GM18517 (cell line): ENCODE measurements around the gene CAPN5.
A peak's percentile ranks its signal among the peaks of the same experiment; 100 is the strongest.
"Not testable (repeated sequence)": the region's sequence is repeated elsewhere in the genome, so short reads cannot be mapped to it uniquely, and the experiment has no call there.

Experiments
- ATAC-seq: cut with Tn5 transposase; IDR thresholded peaks from one replicate; pipeline ENCODE4 v1.9.1; 2021; ENCODE audit warnings: mild to moderate bottlenecking, moderate library complexity; ENCODE audit not compliant: unreplicated experiment

CAPN5 gene

DNA sequence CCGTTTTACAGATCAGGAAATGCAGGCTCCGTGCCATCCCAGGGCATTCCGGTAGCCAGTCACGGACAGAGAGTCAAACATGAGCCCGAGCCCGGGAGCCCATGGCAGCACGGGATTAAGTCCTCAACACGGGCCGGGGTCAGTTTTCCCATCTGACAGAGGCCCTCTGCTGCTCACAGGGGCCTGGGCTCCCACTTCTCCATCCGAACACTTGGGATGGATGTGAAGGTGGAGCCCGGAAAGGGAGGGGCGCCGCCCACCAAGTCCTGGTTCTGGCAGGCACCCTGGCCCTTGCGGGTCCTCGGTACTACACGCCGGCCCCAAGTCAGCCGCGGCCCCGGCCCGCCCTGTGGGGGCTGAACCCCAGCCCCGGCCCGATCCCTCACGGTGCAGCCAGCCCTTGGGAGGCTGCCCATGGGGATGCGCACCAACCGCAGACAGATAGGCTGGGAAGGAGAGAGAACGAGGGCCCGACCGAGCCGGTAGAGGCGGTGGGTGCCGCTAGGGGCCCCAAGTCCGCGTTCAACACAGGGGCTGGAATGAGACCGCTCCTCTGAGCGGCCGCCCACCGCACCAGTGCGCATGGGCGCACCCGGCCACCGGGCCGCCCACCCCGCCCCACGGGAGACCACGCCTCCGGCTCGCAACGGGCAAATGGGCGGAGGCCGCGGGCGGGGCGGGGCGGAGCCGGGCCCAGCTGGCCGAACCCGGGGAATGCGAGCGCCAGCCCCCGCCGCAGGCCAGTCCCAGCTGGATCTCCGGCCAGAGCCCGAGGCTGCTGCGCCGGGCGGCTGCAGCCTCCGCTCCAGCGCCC, at the start of gene CAPN5:
TSS of gene CAPN5 (plus strand) at position 743 of the 814 bp plus-strand sequence. CDS start 17,916 bp downstream, outside the sequence.
- ATAC-seq: peak; percentile 83

- ATAC-seq: not testable (repeated sequence)
These were observed 48.3 kb upstream of the CAPN5 start for GRCh38 chr11:77018396-77018924.

DNA sequence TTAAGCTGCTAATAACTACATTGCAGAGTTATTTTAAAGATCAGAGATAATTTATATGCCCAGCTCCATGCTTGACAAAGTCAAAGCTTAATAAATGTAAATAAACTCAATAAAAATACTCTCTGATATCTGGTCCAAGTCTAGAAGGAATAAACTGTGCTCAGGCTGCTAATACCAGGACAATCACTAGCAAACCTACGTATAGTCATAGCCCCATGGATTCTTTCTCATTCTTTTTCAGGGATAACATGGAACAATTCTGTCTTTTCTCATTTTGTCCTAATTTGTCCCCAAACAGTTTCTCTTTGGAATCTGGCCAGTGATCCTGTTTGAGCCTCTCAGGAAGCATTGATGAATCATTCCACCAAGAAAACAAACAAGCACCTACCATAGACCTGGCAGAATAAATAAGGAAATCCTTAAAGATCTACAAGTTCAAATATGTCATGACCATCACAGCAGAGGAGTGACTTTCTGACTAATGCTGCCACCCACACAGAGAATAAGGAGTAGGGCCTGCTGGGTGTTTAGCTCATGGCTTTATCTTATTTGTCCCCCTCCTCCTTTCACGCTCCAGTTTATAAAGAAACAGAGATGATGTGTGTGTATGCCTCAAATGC, 46.7 kb upstream of the CAPN5 start:
- no peak for ATAC-seq

GRCh38 chr11:77020734-77021133, 46.0 kb upstream of the CAPN5 start:
- no peak for ATAC-seq

- ATAC-seq: no peak
These were observed 42.0 kb upstream of the CAPN5 start for GRCh38 chr11:77024745-77025144.

GRCh38 chr11:77026221-77026620, 40.5 kb upstream of the CAPN5 start:
- ATAC-seq: no peak

DNA sequence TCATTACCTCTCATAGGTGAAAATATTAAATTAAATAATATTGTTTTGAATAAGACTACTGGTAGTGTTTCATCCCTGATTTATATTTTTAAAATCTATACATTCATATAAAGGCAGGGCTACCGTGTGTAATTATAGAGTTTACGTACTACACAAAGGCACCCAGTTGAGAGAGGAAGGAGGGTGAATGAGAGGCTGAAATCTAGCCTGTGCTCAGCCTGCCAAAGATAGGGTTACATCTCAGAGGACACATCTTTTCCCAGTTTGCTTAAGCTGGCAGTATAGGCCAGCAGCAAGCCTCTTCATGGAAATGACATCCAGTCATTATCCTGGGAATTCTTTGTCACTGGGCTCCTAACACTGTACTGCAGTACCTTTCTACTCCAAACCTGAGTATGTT, 40.0 kb upstream of the CAPN5 start:
- no peak for ATAC-seq

DNA sequence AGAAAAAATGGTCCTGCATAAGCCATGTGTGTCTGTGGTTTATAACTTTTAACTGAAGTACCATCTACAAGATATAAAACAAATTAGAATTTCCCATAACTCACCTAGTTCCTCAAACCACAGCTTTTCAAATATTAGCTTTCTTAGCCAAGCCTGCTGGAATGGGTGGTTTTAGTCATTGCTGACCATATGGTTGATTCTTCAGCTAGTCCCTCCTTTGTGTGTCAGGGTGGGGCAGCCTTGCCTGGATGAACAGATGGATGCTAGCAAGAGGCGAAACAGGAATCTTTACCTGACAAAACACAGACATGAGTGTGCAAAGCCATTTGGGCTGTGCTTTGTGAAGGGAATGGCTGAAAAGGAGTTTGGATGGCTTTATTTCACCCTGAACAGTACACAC, 39.5 kb upstream of the CAPN5 start:
- ATAC-seq: no peak

DNA sequence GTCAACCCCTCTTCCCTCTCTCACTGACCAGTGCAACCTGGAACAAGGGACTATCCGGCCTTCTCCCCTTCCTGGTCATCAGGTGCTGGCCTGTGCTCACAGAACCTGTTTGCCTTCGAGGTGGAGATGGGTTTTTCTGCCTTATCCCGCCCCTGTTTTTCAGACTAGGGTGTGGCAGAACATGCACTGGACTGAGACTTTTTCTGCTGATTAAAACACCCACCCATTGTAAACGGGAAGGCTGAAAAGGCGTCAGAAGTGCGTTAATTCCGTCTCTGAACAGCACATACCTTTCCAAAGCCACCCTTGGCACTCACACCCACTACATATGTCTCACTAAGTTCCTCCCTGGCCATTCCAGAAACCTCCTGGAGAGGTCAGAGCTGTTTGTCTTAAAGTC, 36.9 kb upstream of the CAPN5 start:
- no peak for ATAC-seq

DNA sequence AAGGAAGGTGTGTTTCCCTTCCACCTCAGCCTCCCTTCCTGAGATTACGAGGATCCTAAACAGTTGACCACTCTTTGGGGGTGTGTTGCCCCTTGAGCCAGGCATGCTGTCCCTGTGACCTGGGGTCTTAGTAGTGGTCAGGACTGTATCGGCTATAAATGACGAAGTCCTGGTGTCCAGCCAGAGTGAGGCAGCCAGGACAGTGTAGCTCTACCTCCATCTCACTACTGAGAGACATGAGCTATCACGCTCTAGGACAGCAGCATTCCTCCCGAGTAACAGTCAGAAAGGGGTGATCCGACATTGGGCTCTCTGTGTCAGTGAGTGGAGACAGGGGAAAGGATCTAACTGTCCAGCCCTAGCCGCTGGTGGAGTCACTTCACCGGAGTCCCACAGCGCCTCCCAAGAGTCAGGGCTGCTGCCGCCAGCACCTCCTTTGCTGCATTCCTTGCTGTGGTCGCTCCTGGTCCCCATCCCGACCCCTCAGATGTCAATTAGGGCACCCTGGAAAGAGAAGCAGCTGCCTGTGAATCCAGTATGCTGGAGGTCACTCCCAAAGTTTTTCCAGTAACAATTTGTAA, 35.8 kb upstream of the CAPN5 start:
- ATAC-seq: no peak

DNA sequence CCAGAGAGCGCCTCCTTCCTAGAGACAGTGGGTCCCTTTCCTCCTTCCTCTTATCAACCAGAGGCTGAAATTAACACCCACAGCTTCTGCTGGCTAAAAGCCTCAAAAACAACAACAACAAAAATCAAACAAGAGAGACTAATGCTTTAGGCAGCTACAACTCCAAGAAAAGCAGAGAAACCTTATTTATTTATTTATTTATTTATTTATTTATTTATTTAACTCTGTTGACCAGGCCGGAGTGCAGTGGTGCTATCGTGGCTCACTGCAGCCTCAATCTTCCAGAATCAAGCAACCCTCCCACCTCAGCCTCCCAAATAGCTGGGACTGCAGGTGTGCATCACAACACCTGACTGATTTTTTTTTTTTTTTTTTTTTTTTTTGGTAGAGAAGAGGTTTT, 35.2 kb upstream of the CAPN5 start:
- ATAC-seq: no peak

- no peak for ATAC-seq
These were observed 31.7 kb upstream of the CAPN5 start for GRCh38 chr11:77035039-77035438.

GRCh38 chr11:77035580-77035979, 31.2 kb upstream of the CAPN5 start:
- ATAC-seq: no peak

- ATAC-seq: no peak
These were observed 30.4 kb upstream of the CAPN5 start for GRCh38 chr11:77036398-77036797.

DNA sequence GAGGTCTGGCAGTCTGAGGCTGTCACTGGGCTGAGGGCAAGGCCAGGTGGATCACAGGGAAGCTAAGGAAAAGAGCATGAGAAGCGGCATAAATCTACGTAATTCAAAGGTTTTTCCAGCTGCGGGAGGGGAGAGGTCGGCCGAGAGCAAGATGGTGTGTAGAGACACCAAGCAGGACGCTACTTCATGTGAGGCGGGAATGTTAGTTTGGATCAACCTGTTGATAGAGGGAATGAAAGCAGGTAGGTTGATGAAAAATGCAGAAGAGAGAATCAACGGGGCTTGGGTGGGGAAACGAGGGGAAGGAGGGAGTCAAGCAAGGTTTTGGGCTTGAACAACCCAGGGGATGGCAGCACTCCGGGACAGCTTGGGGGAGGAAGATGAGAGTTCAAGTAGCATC, 29.7 kb upstream of the CAPN5 start:
- ATAC-seq: no peak

DNA sequence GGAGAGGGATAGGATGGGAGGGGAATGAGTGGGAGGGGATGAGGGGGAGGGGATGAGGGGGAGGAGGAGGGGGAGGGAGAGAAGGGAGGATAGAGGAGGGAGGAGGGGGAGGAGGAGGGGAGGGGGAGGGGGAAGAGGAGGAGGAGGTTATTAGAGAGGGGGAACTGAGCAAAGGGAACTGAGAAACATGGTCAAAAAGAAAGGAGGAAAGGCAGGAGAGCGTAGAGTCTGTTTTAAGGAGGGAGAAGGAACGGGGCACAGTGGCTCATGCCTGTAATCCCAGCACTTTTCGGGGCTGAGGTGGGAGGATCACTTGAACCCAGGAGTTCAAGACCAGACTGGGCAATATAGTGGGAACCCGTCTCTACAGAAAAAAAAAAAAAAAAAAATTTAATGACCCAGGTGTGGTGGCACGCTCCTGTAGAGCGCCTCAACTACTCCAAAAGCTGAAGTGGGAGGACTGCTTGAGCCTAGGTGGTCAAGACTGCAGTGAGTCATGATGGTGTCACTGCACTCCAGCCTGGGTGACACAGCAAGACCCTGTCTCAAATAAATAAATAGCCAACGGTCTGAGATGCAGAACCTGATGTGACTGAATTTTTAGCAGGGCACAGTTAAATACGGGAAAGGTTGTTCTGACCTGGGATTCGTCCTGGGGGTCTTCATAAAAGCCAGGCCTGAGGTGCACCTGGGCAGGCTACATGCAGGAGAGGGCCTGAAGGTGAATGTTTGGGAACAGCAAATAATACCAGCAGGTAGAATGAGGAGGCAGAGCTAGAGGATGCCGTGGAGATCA, 28.5 kb upstream of the CAPN5 start:
- no peak for ATAC-seq

DNA sequence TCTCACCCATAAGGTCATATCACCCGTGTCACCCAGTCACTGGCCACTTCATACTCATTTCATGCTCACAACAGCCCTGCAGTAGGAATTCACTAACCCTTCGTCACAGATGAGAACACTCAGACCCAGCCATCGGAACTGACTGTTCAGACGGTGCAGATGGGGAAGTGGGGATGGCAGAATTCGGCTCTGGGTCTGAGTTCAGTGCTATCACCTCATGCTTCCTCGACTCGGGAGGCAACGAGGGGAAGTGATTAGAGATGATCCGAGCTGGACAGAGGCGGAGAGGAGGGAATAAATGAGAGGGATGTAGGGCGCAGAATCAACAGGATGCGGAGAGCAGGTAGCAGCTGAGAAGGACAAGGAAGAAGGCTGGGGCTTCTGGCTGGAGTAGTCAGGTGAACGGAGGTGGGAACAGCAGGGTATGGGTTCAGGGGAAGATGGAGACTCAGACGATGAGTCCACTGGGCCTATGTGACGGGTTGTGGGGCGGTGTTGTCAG, 27.9 kb upstream of the CAPN5 start:
- ATAC-seq: no peak

GRCh38 chr11:77039491-77040400, 27.0 kb upstream of the CAPN5 start:
- no peak for ATAC-seq

DNA sequence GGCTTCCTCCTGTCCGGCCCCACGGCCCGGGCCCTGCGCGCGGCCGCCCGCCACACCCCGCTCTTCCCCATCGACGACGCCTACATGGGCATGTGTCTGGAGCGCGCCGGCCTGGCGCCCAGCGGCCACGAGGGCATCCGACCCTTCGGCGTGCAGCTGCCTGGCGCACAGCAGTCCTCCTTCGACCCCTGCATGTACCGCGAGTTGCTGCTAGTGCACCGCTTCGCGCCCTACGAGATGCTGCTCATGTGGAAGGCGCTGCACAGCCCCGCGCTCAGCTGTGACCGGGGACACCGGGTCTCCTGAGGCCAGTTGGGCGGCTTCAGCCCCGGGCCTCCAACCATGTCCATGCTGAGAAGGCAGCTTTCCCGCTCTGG, 26.4 kb upstream of the CAPN5 start:
- no peak for ATAC-seq

DNA sequence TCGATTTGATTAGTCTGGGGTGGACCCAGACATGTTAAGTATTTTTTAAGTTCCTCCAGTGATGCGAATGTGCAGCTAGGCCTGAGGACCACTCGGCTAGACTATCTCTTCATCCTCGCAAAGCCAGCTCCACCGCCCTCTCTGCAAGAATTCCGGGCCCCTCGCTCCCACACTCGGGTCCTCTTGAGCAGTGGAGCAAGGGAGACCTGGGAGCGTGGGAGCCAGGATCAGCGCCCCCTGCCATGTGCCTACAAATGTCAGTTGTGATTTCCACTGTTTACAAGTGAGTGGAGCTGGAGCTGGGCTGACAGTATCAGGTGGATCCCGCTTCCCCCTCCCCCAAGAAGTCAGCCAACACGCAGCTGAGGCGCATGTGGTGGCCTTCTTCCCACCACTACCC, 25.9 kb upstream of the CAPN5 start:
- no peak for ATAC-seq
